SU-DHL-6 (cell line): ENCODE data around the gene ZBED2.
A peak's percentile ranks its signal among the peaks of the same experiment; 100 is the strongest.

ENCODE experiments used
- H2AFZ ChIP-seq: fragments of 200-600 bp; sonication (generic); 2 replicates; pipeline ENCODE4 v1.6.1; 2014; ENCODE audit warnings: low read depth, mild to moderate bottlenecking, moderate library complexity, mixed read lengths, antibody characterized with exemption, low read length; ENCODE audit not compliant: severe bottlenecking
- H3F3A ChIP-seq: fragments of 200-600 bp; shearing (Covaris generic); 2 replicates; pipeline ENCODE4 v1.6.0; 2016; ENCODE audit warnings: antibody characterized with exemption, mild to moderate bottlenecking; ENCODE audit not compliant: insufficient read depth
- H3K27ac ChIP-seq: fragments of 200-600 bp; sonication (generic); 2 replicates; pipeline ENCODE4 v1.5.1; 2016; ENCODE audit warnings: low read depth, mild to moderate bottlenecking, low read length, moderate library complexity, mixed read lengths
- H3K27me3 ChIP-seq: fragments of 200-600 bp; sonication (generic), shearing (Covaris generic); 2 replicates; pipeline ENCODE4 v1.6.0; 2014; ENCODE audit warnings: mild to moderate bottlenecking, low read length
- H3K36me3 ChIP-seq: fragments of 200-600 bp; sonication (generic); 2 replicates; pipeline ENCODE4 v1.6.1; 2014; ENCODE audit warnings: mild to moderate bottlenecking, low read length, mixed read lengths
- H3K4me2 ChIP-seq: fragments of 300-600, 200-600 bp; shearing (Covaris generic), sonication (generic); 2 replicates; pipeline ENCODE4 v1.6.0; 2014; ENCODE audit warnings: low read length, low read depth, mild to moderate bottlenecking; ENCODE audit not compliant: poor library complexity, severe bottlenecking
- H3K4me3 ChIP-seq: fragments of 200-600 bp; sonication (generic); 2 replicates; pipeline ENCODE4 v1.5.1; 2014; ENCODE audit warnings: antibody characterized with exemption, low read length, mild to moderate bottlenecking, mixed read lengths; ENCODE audit not compliant: insufficient read depth, poor library complexity, severe bottlenecking
- H3K79me2 ChIP-seq: fragments of 200-600 bp; sonication (generic); 2 replicates; pipeline ENCODE4 v1.6.1; 2014; ENCODE audit warnings: mild to moderate bottlenecking, low read length, moderate library complexity; ENCODE audit not compliant: insufficient read depth
- H3K9ac ChIP-seq: fragments of 200-600 bp; sonication (generic); 2 replicates; pipeline ENCODE4 v1.7.0; 2014; ENCODE audit warnings: mild to moderate bottlenecking, low read length
- H3K9me2 ChIP-seq: fragments of 200-600 bp; sonication (generic); replicated peaks from 2 replicates; pipeline ENCODE4 v1.6.1; 2014; ENCODE audit warnings: low read length; ENCODE audit not compliant: insufficient read depth
- H3K9me3 ChIP-seq: fragments of 200-600 bp; sonication (generic); 2 replicates; pipeline ENCODE4 v1.6.1; 2014; ENCODE audit warnings: low read length, mixed read lengths; ENCODE audit not compliant: insufficient read depth
- H4K20me1 ChIP-seq: fragments of 200-600 bp; sonication (generic); 2 replicates; pipeline ENCODE4 v1.6.1; 2014; ENCODE audit warnings: low read depth, mild to moderate bottlenecking, antibody characterized with exemption, low read length, moderate library complexity, mixed read lengths
- EZH2phosphoT487 ChIP-seq: fragments of 200-600 bp; sonication (generic), shearing (Covaris generic); conservative IDR thresholded peaks from 2 replicates; pipeline ENCODE4 v1.6.1; 2018; ENCODE audit warnings: mild to moderate bottlenecking, antibody characterized with exemption, low read length, moderate library complexity, mixed read lengths
- TF ChIP-seq, protein P1 (sequence below): fragments of 200-600 bp; sonication (generic); IDR thresholded peaks from one replicate; pipeline ENCODE4 v1.5.1; 2017; ENCODE audit warnings: antibody characterized with exemption, mild to moderate bottlenecking, low read length, moderate library complexity; ENCODE audit not compliant: insufficient read depth, poor library complexity, severe bottlenecking

Gene ZBED2

DNA sequence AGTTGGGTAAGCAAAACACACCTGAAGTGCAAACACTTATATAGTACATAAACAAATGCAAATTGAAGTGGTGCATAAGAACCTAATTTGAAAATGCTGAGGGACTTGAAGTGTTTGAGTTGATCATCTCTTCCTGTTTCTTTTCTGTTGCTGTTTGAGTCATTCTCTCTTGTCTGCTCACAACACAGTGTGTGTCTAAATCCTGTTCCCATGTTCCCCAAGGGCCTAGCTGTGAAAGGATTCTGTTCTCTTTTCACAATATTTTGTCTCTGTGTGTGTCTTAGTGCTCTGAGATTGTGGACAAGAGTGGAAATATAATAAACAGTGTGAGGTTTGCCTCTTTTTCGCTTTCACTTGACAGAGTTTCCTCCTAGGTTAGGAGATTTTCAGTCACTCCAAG is 47.1 kb downstream of the ZBED2 start:
- Histone ChIP-seq H3K4me3 (no peak overlapping the region), H3K9ac (no peak overlapping the region), H3K9me3 (no peaks in the 10 kb centered on the region), H3K36me3 (no peaks in the 10 kb centered on the region), H3K27me3 (no peaks in the 10 kb centered on the region), H3K4me2 (peak overlapping the region; percentile 11), H3K9me2 (no peaks in the 10 kb centered on the region), H4K20me1 (no peaks in the 10 kb centered on the region), H3F3A (no peaks in the 10 kb centered on the region), H3K27ac (no peak overlapping the region), H3K79me2 (no peaks in the 10 kb centered on the region), H2AFZ (no peak overlapping the region)
- TF ChIP-seq EZH2phosphoT487 = no peak
- TF ChIP-seq, protein P1, sequence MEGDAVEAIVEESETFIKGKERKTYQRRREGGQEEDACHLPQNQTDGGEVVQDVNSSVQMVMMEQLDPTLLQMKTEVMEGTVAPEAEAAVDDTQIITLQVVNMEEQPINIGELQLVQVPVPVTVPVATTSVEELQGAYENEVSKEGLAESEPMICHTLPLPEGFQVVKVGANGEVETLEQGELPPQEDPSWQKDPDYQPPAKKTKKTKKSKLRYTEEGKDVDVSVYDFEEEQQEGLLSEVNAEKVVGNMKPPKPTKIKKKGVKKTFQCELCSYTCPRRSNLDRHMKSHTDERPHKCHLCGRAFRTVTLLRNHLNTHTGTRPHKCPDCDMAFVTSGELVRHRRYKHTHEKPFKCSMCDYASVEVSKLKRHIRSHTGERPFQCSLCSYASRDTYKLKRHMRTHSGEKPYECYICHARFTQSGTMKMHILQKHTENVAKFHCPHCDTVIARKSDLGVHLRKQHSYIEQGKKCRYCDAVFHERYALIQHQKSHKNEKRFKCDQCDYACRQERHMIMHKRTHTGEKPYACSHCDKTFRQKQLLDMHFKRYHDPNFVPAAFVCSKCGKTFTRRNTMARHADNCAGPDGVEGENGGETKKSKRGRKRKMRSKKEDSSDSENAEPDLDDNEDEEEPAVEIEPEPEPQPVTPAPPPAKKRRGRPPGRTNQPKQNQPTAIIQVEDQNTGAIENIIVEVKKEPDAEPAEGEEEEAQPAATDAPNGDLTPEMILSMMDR = no peak

DNA sequence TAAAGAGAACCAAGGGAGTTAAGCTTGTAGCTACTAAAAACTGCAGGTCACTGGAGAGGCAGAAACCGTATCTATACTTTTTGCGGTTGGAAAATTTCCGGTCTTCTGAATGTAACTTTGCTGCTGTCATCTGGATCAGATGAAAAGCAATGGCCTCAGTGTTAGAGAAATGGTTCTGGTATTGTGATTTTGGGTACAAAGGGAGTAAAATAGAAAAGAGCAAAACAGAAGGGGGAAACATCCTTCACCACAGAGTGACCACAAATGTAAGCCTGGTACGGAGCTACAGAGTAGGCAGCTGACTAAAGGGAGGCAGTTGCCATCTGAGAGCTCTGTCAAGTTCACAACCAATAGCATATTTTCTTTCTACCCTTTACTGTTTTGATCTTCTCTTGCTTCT is 47.5 kb downstream of the ZBED2 start:
- H3K79me2 ChIP-seq = no peaks in the 10 kb centered on the region
- H3K9me3 ChIP-seq = no peaks in the 10 kb centered on the region
- no peaks in the 10 kb centered on the region for H3F3A ChIP-seq
- H3K27ac ChIP-seq = no peak overlapping the region
- no peaks in the 10 kb centered on the region for H4K20me1 ChIP-seq
- no peak overlapping the region for H3K4me3 ChIP-seq
- no peaks in the 10 kb centered on the region for H3K27me3 ChIP-seq
- no peak overlapping the region for H3K9ac ChIP-seq
- peak overlapping the region; percentile 11 for H3K4me2 ChIP-seq
- no peaks in the 10 kb centered on the region for H3K9me2 ChIP-seq
- H3K36me3 ChIP-seq = no peaks in the 10 kb centered on the region
- TF ChIP-seq EZH2phosphoT487 = no peak
- TF ChIP-seq, protein P1 = no peak
- no peak overlapping the region for H2AFZ ChIP-seq

DNA sequence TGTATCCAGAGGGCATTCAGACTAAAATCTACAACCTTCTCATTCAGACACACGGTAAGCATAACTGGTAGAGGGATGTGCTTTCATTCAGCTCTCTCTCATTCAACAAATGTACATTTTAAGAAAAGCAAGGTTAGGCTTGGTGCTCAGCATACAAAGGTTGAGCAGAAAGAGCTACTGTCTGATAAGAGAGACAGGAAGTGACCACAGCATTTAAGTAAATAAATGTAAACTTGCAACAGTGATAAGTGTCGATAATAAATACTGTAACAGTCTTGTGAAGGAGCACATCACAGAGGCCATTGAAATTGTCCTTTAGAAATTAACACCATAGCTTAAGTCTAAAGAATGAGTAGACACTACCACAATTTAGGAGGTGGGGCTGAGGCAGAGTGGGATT is 49.8 kb downstream of the ZBED2 start:
- Histone ChIP-seq H3K9me3 (no peaks in the 10 kb centered on the region), H3K9ac (no peak overlapping the region), H3K9me2 (no peaks in the 10 kb centered on the region), H3K79me2 (no peaks in the 10 kb centered on the region), H3K27me3 (no peaks in the 10 kb centered on the region), H2AFZ (no peak overlapping the region), H3K4me2 (no peak overlapping the region), H4K20me1 (no peaks in the 10 kb centered on the region), H3K36me3 (no peaks in the 10 kb centered on the region), H3K4me3 (no peak overlapping the region), H3F3A (no peaks in the 10 kb centered on the region), H3K27ac (no peak overlapping the region)
- no peak for TF ChIP-seq EZH2phosphoT487
- TF ChIP-seq, protein P1 = no peak
